CD14-positive monocyte (primary cell): Measurements from ENCODE around the gene CYCS. TPM values are rescaled to one million over a fixed set of nuclear protein-coding genes. Genes with fewer than 3 reads are reported as not detected.

ENCODE experiments used
- DNase-seq, 3 donors: peaks; one replicate each; pipeline ENCODE4 v3.0.0-alpha.2; 2011 to 2022
- H2AFZ ChIP-seq: 2 replicates; pipeline ENCODE4 v1.6.0; 2012; ENCODE audit warnings: mild to moderate bottlenecking, low read depth, low read length, inconsistent platforms; ENCODE audit not compliant: insufficient read depth, poor library complexity, severe bottlenecking
- H3K27ac ChIP-seq, 2 donors: 1 replicate in 1 of 2; 2 replicates in 1 of 2; pipeline ENCODE4 v1.5.1; 2012 to 2013; ENCODE audit warnings: low read length in 2 of 2, control low read depth in 1 of 2, inconsistent platforms in 1 of 2, low read depth in 1 of 2, mild to moderate bottlenecking in 1 of 2
- H3K27me3 ChIP-seq, 2 donors: one replicate each; pipeline versions ENCODE4 v1.6.0 to v1.6.1; 2011 to 2013; ENCODE audit warnings: low read length in 2 of 2; ENCODE audit not compliant: control insufficient read depth in 2 of 2, insufficient read depth in 2 of 2
- H3K36me3 ChIP-seq, 2 donors: replicated peaks in 1 of 2; 1 replicate in 1 of 2; 2 replicates in 1 of 2; pipeline versions ENCODE4 v1.5.1 to v1.6.1; 2012 to 2013; ENCODE audit warnings: low read length in 2 of 2, control low read depth in 1 of 2, inconsistent platforms in 1 of 2, mild to moderate bottlenecking in 1 of 2; ENCODE audit not compliant: insufficient read depth in 2 of 2, control insufficient read depth in 1 of 2
- H3K4me1 ChIP-seq, 2 donors: 1 replicate in 1 of 2; 2 replicates in 1 of 2; pipeline versions ENCODE4 v1.5.1 to v1.6.1; 2012 to 2013; ENCODE audit warnings: low read length in 2 of 2, control low read depth in 1 of 2, inconsistent platforms in 1 of 2, mild to moderate bottlenecking in 1 of 2, moderate library complexity in 1 of 2; ENCODE audit not compliant: insufficient read depth in 2 of 2, control insufficient read depth in 1 of 2
- H3K4me2 ChIP-seq: replicated peaks from 2 replicates; pipeline ENCODE3; 2012; ENCODE audit warnings: low read length, moderate library complexity, mild to moderate bottlenecking; ENCODE audit not compliant: poor library complexity, severe bottlenecking; ENCODE audit errors: extremely low read depth
- H3K4me3 ChIP-seq, 3 experiments: fragments of 200-600 bp in 1 of 3; sonication (generic) in 1 of 3; replicated peaks in 1 of 3; 1 replicate in 2 of 3; 2 replicates in 1 of 3; pipeline ENCODE4 v1.5.1; 2011 to 2013; ENCODE audit warnings: low read length in 3 of 3, mild to moderate bottlenecking in 3 of 3, control low read depth in 2 of 3, low read depth in 2 of 3, inconsistent platforms in 1 of 3, moderate library complexity in 1 of 3
- H3K79me2 ChIP-seq: 2 replicates; pipeline ENCODE4 v1.6.0; 2012; ENCODE audit warnings: mild to moderate bottlenecking, control low read depth, inconsistent platforms, low read length, moderate library complexity; ENCODE audit not compliant: insufficient read depth
- H3K9ac ChIP-seq: 2 replicates; pipeline ENCODE4 v1.6.0; 2017; ENCODE audit warnings: low read length, mild to moderate bottlenecking; ENCODE audit not compliant: insufficient read depth, poor library complexity, severe bottlenecking
- H3K9me3 ChIP-seq, 2 donors: replicated peaks in 1 of 2; 1 replicate in 1 of 2; 2 replicates in 1 of 2; pipeline versions ENCODE4 v1.5.1 to v1.6.1; 2012 to 2013; ENCODE audit warnings: low read length in 2 of 2, control low read depth in 1 of 2; ENCODE audit not compliant: control insufficient read depth in 1 of 2, insufficient read depth in 1 of 2
- H4K20me1 ChIP-seq: 2 replicates; pipeline ENCODE4 v1.6.0; 2012; ENCODE audit warnings: mild to moderate bottlenecking, low read length, control low read depth, moderate library complexity; ENCODE audit not compliant: insufficient read depth
- H3K27ac Mint-ChIP-seq, 7 donors: one replicate each; pipeline ENCODE4 v1.8.0; 2020; ENCODE audit warnings: mild to moderate bottlenecking in 7 of 7, mixed read lengths in 7 of 7, moderate library complexity in 6 of 7, inconsistent platforms in 2 of 7
- H3K27me3 Mint-ChIP-seq, 3 donors: one replicate each; pipeline ENCODE4 v1.8.0; 2021 to 2022; ENCODE audit warnings: low read depth in 3 of 3, mild to moderate bottlenecking in 3 of 3, mixed read lengths in 3 of 3, moderate library complexity in 3 of 3, inconsistent platforms in 1 of 3
- H3K36me3 Mint-ChIP-seq, 2 donors: one replicate each; pipeline ENCODE4 v1.8.0; 2020; ENCODE audit warnings: mixed read lengths in 2 of 2, inconsistent platforms in 1 of 2, mild to moderate bottlenecking in 1 of 2
- H3K4me1 Mint-ChIP-seq: one replicate; pipeline ENCODE4 v1.8.0; 2020; ENCODE audit warnings: mild to moderate bottlenecking, mixed read lengths
- H3K4me3 Mint-ChIP-seq, 2 donors: one replicate each; pipeline ENCODE4 v1.8.0; 2020; ENCODE audit warnings: mild to moderate bottlenecking in 2 of 2, mixed read lengths in 2 of 2, moderate library complexity in 1 of 2
- H3K9me3 Mint-ChIP-seq, 7 donors: one replicate each; pipeline ENCODE4 v1.8.0; 2020 to 2022; ENCODE audit warnings: mixed read lengths in 7 of 7, mild to moderate bottlenecking in 6 of 7, moderate library complexity in 6 of 7, inconsistent platforms in 2 of 7
- WGBS: methylation state at CpG from one replicate; pipeline ENCODE4 v1.1.5; 2013; ENCODE audit warnings: missing lambda C conversion rate; ENCODE audit not compliant: insufficient coverage; 5-methylcytosine and 5-hydroxymethylcytosine counted together
- intact Hi-C, 2 donors: fragments of 100-400 bp; cut with micrococcal nuclease; formaldehyde crosslinking; loops; one replicate each; pipeline versions ENCODE4 v1.15.0 to v1.15.1; 2023
- polyA plus RNA-seq, 3 donors: library from polyadenylated mRNA; depleted of rRNA in 1 of 3; unstranded in 2 of 3; stranded (reverse) in 1 of 3; fragments of 300-500 nt in 2 of 3; fragments of >200 nt in 1 of 3; fragmentation: Illumina TruSeq in 2 of 3; gene quantifications; 1 replicate in 2 of 3; 2 replicates in 1 of 3; pipeline ENCODE4 v1.2.3, GENCODE V29; 2012 to 2021
- TF ChIP-seq, protein P1 (sequence below): fragments of 200-600 bp; IDR thresholded peaks from one replicate; pipeline ENCODE4 v1.8.0; 2022; ENCODE audit warnings: antibody characterized with exemption, mild to moderate bottlenecking

The CYCS gene
- polyA plus RNA-seq, 3 donors = 35.8 to 99.3 (median 80.8) TPM

DNA sequence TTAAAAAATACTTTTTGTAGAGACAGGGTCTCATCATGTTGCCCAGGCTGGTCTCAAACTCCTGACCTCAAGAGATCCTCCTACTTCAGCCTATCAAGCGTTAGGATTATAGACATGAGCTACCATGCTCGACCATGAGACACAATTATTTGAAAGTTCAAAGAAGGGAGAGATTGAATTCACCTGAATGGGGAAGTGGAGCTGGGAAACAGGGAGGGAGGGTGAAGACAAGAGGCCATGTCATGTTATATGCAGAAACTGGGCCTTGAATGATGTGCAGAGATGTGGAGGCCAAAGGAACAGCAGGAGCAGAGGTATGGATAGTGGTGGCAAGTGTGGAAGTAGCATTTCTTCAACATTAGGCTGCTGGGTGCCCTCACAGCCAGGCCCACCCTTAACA, 18.7 kb upstream of the CYCS start:
- 100% methylated on average over 1 of the region's 2 CpGs for WGBS
- Mint-ChIP-seq H3K36me3 (peaks cover 17 to 22% of the 10 kb centered on the region in 2 donors), H3K4me3 (no peak overlapping the region), H3K27ac (no peak overlapping the region), H3K4me1 (no peaks in the 10 kb centered on the region), H3K9me3 (no peaks in the 10 kb centered on the region), H3K27me3 (peaks cover 0 to 4% (median 0%) of the 10 kb centered on the region in 3 donors)
- TF ChIP-seq, protein P1, sequence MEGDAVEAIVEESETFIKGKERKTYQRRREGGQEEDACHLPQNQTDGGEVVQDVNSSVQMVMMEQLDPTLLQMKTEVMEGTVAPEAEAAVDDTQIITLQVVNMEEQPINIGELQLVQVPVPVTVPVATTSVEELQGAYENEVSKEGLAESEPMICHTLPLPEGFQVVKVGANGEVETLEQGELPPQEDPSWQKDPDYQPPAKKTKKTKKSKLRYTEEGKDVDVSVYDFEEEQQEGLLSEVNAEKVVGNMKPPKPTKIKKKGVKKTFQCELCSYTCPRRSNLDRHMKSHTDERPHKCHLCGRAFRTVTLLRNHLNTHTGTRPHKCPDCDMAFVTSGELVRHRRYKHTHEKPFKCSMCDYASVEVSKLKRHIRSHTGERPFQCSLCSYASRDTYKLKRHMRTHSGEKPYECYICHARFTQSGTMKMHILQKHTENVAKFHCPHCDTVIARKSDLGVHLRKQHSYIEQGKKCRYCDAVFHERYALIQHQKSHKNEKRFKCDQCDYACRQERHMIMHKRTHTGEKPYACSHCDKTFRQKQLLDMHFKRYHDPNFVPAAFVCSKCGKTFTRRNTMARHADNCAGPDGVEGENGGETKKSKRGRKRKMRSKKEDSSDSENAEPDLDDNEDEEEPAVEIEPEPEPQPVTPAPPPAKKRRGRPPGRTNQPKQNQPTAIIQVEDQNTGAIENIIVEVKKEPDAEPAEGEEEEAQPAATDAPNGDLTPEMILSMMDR = no peak
- H3K79me2 ChIP-seq = no peaks in the 10 kb centered on the region
- no peak overlapping the region for H3K9ac ChIP-seq
- no peaks in the 10 kb centered on the region for H3K27me3 ChIP-seq
- no peak overlapping the region for H3K4me3 ChIP-seq
- no peaks in the 10 kb centered on the region for H3K4me1 ChIP-seq
- H4K20me1 ChIP-seq = no peaks in the 10 kb centered on the region
- no peak overlapping the region for H3K4me2 ChIP-seq
- DNase-seq = no peak
- no peak overlapping the region for H3K27ac ChIP-seq
- no peak overlapping the region for H2AFZ ChIP-seq
- H3K9me3 ChIP-seq = no peaks in the 10 kb centered on the region
- intact Hi-C loops = no loop called here
- peaks cover 9 to 11% of the 10 kb centered on the region in 2 donors for H3K36me3 ChIP-seq

DNA sequence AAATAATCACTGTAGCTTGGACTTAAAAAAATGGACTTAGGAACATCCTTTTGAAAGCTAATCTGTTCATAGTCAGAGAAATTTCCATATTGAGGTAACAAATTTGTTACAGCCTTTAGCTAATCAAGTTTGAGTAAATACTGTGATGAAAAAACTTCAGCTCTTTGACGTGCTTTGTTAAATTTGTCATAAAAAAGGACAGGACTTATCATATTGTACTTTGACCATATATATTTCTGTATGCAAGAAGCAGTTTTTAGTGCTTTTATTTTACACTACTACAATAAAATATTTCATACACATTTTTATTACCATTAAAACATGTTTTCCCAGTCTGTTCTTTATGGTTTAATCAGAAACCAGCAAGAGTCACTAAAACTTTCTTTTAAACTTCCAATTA, 14.5 kb upstream of the CYCS start:
- Histone ChIP-seq H3K4me3 (no peak overlapping the region), H3K4me1 (no peaks in the 10 kb centered on the region), H4K20me1 (no peaks in the 10 kb centered on the region), H2AFZ (no peak overlapping the region), H3K9ac (no peak overlapping the region), H3K4me2 (no peak overlapping the region), H3K36me3 (peaks cover 14 to 21% of the 10 kb centered on the region in 2 donors), H3K27ac (no peak overlapping the region), H3K9me3 (no peaks in the 10 kb centered on the region), H3K27me3 (no peaks in the 10 kb centered on the region), H3K79me2 (no peaks in the 10 kb centered on the region)
- Mint-ChIP-seq H3K27ac (no peak overlapping the region), H3K36me3 (peaks cover 21 to 27% of the 10 kb centered on the region in 2 donors), H3K4me3 (no peak overlapping the region), H3K9me3 (no peaks in the 10 kb centered on the region), H3K4me1 (peaks cover 2% of the 10 kb centered on the region), H3K27me3 (no peaks in the 10 kb centered on the region)
- WGBS = no CpG with 5 or more reads among the region's 1 CpG
- DNase-seq = no peak
- TF ChIP-seq, protein P1 = no peak
- intact Hi-C loops = no loop called here
